K562 (cell line): ENCODE measurements around the gene INCENP. TPM values are rescaled to one million over a fixed set of nuclear protein-coding genes. Genes with fewer than 3 reads are reported as not detected.

Experiments used
- ATAC-seq: fragments of 200-7000 bp; cut with Tn5 transposase; 3 replicates; pipeline ENCODE4 v1.9.1; 2020; ENCODE audit warnings: moderate library complexity
- BruUV-seq: library from RNA; stranded (reverse); fragments of 400-500 nt; replicated peaks from 2 replicates; lab custom pipeline; 2021; lab: Mats Ljungman, UMichigan
- CTCF ChIA-PET: fragments of 300-600 bp; formaldehyde crosslinking; extraction: SDS; loops from one replicate; lab custom pipeline; 2021; ENCODE audit warnings: low intra/inter-chr PET ratio; lab: Yijun Ruan, JAX
- POLR2A ChIA-PET: fragments of 300-600, 350-650 bp; sonication (Branson Sonifier 250); formaldehyde crosslinking; extraction: SDS; loops from one replicate; lab custom pipeline; 2021; ENCODE audit warnings: antibody characterized with exemption, inconsistent platforms; lab: Yijun Ruan, JAX
- DNase-seq, 4 experiments: peaks; one replicate each; pipeline versions ENCODE4 v3.0.0 to v3.0.0-alpha.2; 2011 to 2018; ENCODE audit warnings: low spot score in 3 of 4, mixed read lengths in 3 of 4; ENCODE audit errors: extremely low read depth in 1 of 4
- FAIRE-seq: peaks from 2 replicates; lab custom pipeline; 2011; peaks lifted over from hg19 to GRCh38; lab: Jason Lieb, UNC
- H2AFZ ChIP-seq: 2 replicates; pipeline ENCODE4 v1.6.0; 2011; ENCODE audit warnings: low read depth, low read length, control low read depth, inconsistent platforms
- H3K27ac ChIP-seq: fragments of 200-600 bp; 3 replicates; pipeline ENCODE4 v1.8.0; 2011; ENCODE audit warnings: low read depth, mild to moderate bottlenecking, control low read depth, inconsistent platforms, low read length, moderate library complexity, mixed read lengths; ENCODE audit errors: extremely low read depth
- H3K27me3 ChIP-seq, 2 experiments: fragments of 300-600 bp in 1 of 2; 2 replicates in 1 of 2; 3 replicates in 1 of 2; pipeline versions ENCODE4 v1.6.0 to v1.8.0; 2011; ENCODE audit warnings: inconsistent platforms in 2 of 2, low read length in 2 of 2, mild to moderate bottlenecking in 1 of 2, mixed read lengths in 1 of 2, moderate library complexity in 1 of 2; ENCODE audit not compliant: control insufficient read depth in 2 of 2, insufficient read depth in 2 of 2
- H3K36me3 ChIP-seq: fragments of 300-600 bp; 3 replicates; pipeline ENCODE4 v1.8.0; 2011; ENCODE audit warnings: mild to moderate bottlenecking, low read length, inconsistent platforms; ENCODE audit not compliant: control insufficient read depth, insufficient read depth
- H3K4me1 ChIP-seq, 2 experiments: fragments of 200-600 bp in 1 of 2; replicated peaks in 1 of 2; 2 replicates in 1 of 2; 3 replicates in 1 of 2; pipeline versions ENCODE4 v1.5.1 to v1.8.0; 2011; ENCODE audit warnings: inconsistent platforms in 2 of 2, low read length in 2 of 2, mild to moderate bottlenecking in 1 of 2, mixed read lengths in 1 of 2, moderate library complexity in 1 of 2; ENCODE audit not compliant: control insufficient read depth in 2 of 2, insufficient read depth in 2 of 2
- H3K4me2 ChIP-seq: 2 replicates; pipeline ENCODE4 v1.6.1; 2011; ENCODE audit warnings: low read length, control low read depth, inconsistent platforms, mixed read lengths; ENCODE audit not compliant: insufficient read depth
- H3K4me3 ChIP-seq: fragments of 200-600 bp; sonication (generic), shearing (Covaris generic); 2 replicates; pipeline ENCODE4 v1.5.1; 2016; ENCODE audit warnings: control low read depth, inconsistent platforms
- H3K79me2 ChIP-seq: fragments of 200-600 bp; 3 replicates; pipeline ENCODE4 v1.8.0; 2011; ENCODE audit warnings: low read length, inconsistent platforms; ENCODE audit not compliant: control insufficient read depth, insufficient read depth
- H3K9ac ChIP-seq, 2 experiments: 2 replicates each; pipeline versions ENCODE4 v1.6.0 to v1.6.1; 2011; ENCODE audit warnings: low read depth in 2 of 2, low read length in 2 of 2, control low read depth in 1 of 2, inconsistent platforms in 1 of 2, mild to moderate bottlenecking in 1 of 2, mixed read lengths in 1 of 2; ENCODE audit not compliant: insufficient read depth in 1 of 2
- H3K9me1 ChIP-seq: one replicate; pipeline ENCODE4 v1.6.0; 2011; ENCODE audit warnings: inconsistent platforms, mild to moderate bottlenecking, low read length, moderate library complexity; ENCODE audit not compliant: control insufficient read depth, insufficient read depth
- H3K9me3 ChIP-seq: replicated peaks from 2 replicates; pipeline ENCODE4 v1.5.1; 2011; ENCODE audit warnings: low read depth, low read length, inconsistent platforms; ENCODE audit not compliant: control insufficient read depth, insufficient read depth
- H4K20me1 ChIP-seq: replicated peaks from 2 replicates; pipeline ENCODE4 v1.6.1; 2011; ENCODE audit warnings: low read length, inconsistent platforms, mixed read lengths; ENCODE audit not compliant: control insufficient read depth, insufficient read depth
- CEBPB ChIP-seq: fragments of 450-650 bp; IDR thresholded peaks from 2 replicates; pipeline ENCODE4 v1.6.1; 2016; ENCODE audit warnings: missing genetic modification characterization, missing compliant biosample characterization
- MXI1 ChIP-seq: IDR thresholded peaks from 2 replicates; pipeline ENCODE4 v1.6.1; 2011; ENCODE audit warnings: low read depth, mild to moderate bottlenecking, improper control_type of control experiment, low read length
- PTRF ChIP-seq: fragments of 450-650 bp; IDR thresholded peaks from 2 replicates; pipeline ENCODE4 v1.6.1; 2016; ENCODE audit warnings: mild to moderate bottlenecking, missing genetic modification characterization, missing compliant biosample characterization
- SMAD1 ChIP-seq: fragments of 150-350 bp; IDR thresholded peaks from 2 replicates; pipeline ENCODE4 v1.6.1; 2014; ENCODE audit warnings: low read length, low read depth; ENCODE audit not compliant: partially characterized antibody
- XRCC5 ChIP-seq: fragments of 200-400 bp; formaldehyde crosslinking; IDR thresholded peaks from 2 replicates; pipeline ENCODE4 v1.6.1; 2017; ENCODE audit warnings: low read depth, mild to moderate bottlenecking, low read length
- WGBS: fragments of 100-300 bp; shearing (Covaris generic); methylation state at CpG from one replicate; pipeline ENCODE4 v1.1.6; 2016; ENCODE audit warnings: low coverage, mixed read lengths; ENCODE audit not compliant: insufficient coverage; ENCODE audit errors: missing lambda C conversion rate; 5-methylcytosine and 5-hydroxymethylcytosine counted together
- in situ Hi-C: fragments of 300-500 bp; cut with MboI; formaldehyde crosslinking; loops from 4 replicates; pipeline ENCODE4 v1.15.0; 2018; ENCODE audit warnings: inconsistent platforms, mixed read lengths
- intact Hi-C: fragments of 100-400 bp; cut with micrococcal nuclease; formaldehyde crosslinking; loops from 2 replicates; pipeline ENCODE4 v1.14.2; 2022
- polyA plus RNA-seq, 8 experiments: library from polyadenylated mRNA; depleted of rRNA in 4 of 8; stranded (reverse) in 5 of 8; unstranded in 3 of 8; fragments of >200 nt; fragmentation: Nextera tagmentation in 2 of 8; fragmentation: Illumina TruSeq in 1 of 8; extraction: Ambion mirVana in 2 of 8; extraction: Trizol in 1 of 8; gene quantifications; 2 replicates each; pipeline versions ENCODE4 v1.2.1 to v1.2.3, GENCODE V29; 2011 to 2014; ENCODE audit warnings: inconsistent platforms in 1 of 8, missing spikeins in 1 of 8
- total RNA-seq, 7 experiments: library from RNA; depleted of rRNA in 6 of 7; stranded (reverse); fragments of >200 nt in 6 of 7; fragmentation: Illumina TruSeq in 2 of 7; extraction: Trizol in 2 of 7; gene quantifications; 2 replicates each; pipeline versions ENCODE4 v1.2.1 to v1.2.3, GENCODE V29; 2011 to 2021; ENCODE audit warnings: low replicate concordance in 1 of 7
- TF ChIP-seq, protein P1 (sequence below): sonication (generic); formaldehyde crosslinking; IDR thresholded peaks from 2 replicates; pipeline ENCODE4 v1.9.0; 2022; ENCODE audit warnings: mild to moderate bottlenecking, missing genetic modification reagents
- TF ChIP-seq, protein P2 (sequence below), 2 experiments: IDR thresholded peaks in 1 of 2; conservative IDR thresholded peaks in 1 of 2; 2 replicates each; pipeline ENCODE4 v1.6.1; 2016; ENCODE audit warnings: low read depth in 2 of 2, mild to moderate bottlenecking in 1 of 2, missing compliant biosample characterization in 1 of 2, missing genetic modification characterization in 1 of 2, moderate library complexity in 1 of 2

INCENP gene
- total and polyA plus RNA-seq, 9 of the 15 experiments (the other 6 are each of a cell fraction or from before 2014, with no cell fraction given) = 1.1 to 97.9 (median 28.2) TPM

DNA sequence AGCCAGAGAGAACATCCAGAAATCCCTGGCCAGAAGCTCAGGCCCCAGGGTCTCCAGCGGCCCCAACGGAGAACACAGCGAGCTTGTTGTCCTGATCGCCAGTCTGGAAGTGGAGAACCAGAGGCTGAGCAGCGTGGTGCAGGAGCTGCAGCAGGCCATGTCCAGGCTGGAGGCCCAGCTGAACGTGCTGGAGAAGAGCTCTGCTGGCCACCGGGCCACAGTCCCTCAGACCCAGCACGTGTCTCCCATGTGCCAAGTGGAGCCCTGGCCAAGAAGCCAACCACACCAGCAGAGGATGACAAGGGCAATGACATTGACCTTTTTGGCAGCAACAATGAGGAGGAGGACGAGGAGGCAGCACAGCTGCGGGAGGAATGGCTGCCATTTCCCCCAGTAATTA, 45.6 kb downstream of the INCENP start (continued):
- TF ChIP-seq, protein P1, sequence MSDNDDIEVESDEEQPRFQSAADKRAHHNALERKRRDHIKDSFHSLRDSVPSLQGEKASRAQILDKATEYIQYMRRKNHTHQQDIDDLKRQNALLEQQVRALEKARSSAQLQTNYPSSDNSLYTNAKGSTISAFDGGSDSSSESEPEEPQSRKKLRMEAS (CRISPR knock-in tag) = peak; percentile 69; the same call in 1 of the 2 replicates
- TF ChIP-seq PTRF (tag) = no peak

DNA sequence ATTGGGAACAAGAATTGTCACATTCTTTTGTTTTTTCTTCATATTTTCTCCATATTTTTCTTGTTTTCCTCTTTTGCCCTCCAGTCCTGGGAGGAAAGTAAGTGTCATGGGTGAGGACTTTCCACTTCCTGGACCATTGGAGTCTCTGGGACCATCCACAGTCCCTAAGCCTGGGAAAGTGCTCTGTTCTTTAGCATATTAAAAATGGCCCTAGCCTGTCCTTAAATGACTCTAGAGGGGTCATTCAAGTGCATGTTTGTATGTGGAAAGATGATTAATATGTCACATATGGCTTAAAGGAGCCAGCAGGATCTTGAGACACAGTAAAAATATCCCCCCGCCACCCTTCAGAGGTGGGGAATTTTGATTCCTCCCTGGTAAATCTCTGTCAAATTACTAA, 46.1 kb downstream of the INCENP start:
- Histone ChIP-seq H3K9me1 (no peaks in the 10 kb centered on the region), H3K9ac (no peak overlapping the region), H3K27me3 (peaks cover 28 to 56% of the 10 kb centered on the region in 2 experiments), H3K36me3 (no peaks in the 10 kb centered on the region), H3K4me2 (no peak overlapping the region), H3K79me2 (no peaks in the 10 kb centered on the region), H4K20me1 (no peaks in the 10 kb centered on the region), H3K4me1 (peaks cover 0 to 6% of the 10 kb centered on the region in 2 experiments; a peak in 3 of 5 replicates), H3K9me3 (no peaks in the 10 kb centered on the region), H3K27ac (no peak overlapping the region), H3K4me3 (no peak overlapping the region), H2AFZ (no peak overlapping the region)
- ATAC-seq (no peak), FAIRE-seq (no peak), DNase-seq (no peak)
- BruUV-seq = no TSS peak
- WGBS = 17% methylated on average over 1 of the region's 1 CpG
- ChIA-PET CTCF (no interaction called here), POLR2A (interaction anchor here (0.6 to 1.2 kb wide), 2 partner anchors 19 to 98 kb away, joined by 3 read pairs; no protein-coding TSS in a partner anchor)
- in situ Hi-C loops = no loop called here
- TF ChIP-seq XRCC5 (no peak), CEBPB (no peak), SMAD1 (no peak), MXI1 (no peak)
- TF ChIP-seq, protein P2, sequence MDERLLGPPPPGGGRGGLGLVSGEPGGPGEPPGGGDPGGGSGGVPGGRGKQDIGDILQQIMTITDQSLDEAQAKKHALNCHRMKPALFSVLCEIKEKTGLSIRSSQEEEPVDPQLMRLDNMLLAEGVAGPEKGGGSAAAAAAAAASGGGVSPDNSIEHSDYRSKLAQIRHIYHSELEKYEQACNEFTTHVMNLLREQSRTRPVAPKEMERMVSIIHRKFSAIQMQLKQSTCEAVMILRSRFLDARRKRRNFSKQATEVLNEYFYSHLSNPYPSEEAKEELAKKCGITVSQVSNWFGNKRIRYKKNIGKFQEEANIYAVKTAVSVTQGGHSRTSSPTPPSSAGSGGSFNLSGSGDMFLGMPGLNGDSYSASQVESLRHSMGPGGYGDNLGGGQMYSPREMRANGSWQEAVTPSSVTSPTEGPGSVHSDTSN (CRISPR knock-in tag; IDR thresholded peaks at IDR 0.05; ENCODE audit: low read depth) = no peak
- TF ChIP-seq, protein P2 (tag; conservative IDR thresholded peaks at IDR 0.05; ENCODE audit: low read depth) = peak; percentile 38; the same call in 1 of the 2 replicates
- intact Hi-C loops = loop anchor here (2.0 kb wide), 2 partner anchors 39 to 141 kb away; partner anchors contain the start of gene SCGB2A1
